Fibroblast of skin of right quadriceps (primary cell): ENCODE measurements around the gene MPC1L.
A peak's percentile ranks its signal among the peaks of the same experiment; 100 is the strongest.

Experiments used
- DNase-seq: peaks from one replicate; pipeline ENCODE4 v3.0.0-alpha.2; 2013

MPC1L gene

GRCh38 chrX:40632199-40632598 lies 9.0 kb downstream of the MPC1L start:
- DNase-seq: no peak

GRCh38 chrX:40637687-40638086 lies 14.5 kb downstream of the MPC1L start:
- DNase-seq: no peak

- peak; percentile 11 for DNase-seq
Observed at GRCh38 chrX:40644176-40644575, 20.9 kb downstream of the MPC1L start.

GRCh38 chrX:40644821-40645358 lies 21.7 kb downstream of the MPC1L start:
- DNase-seq: peak; percentile 65

- DNase-seq: peak; percentile 11
Observed at GRCh38 chrX:40646489-40647306, 23.5 kb downstream of the MPC1L start.

- peak; percentile 87 for DNase-seq
Observed at GRCh38 chrX:40647307-40648197, 24.3 kb downstream of the MPC1L start, which contains the start of gene CXorf38. CXorf38 (minus strand) TSS chrX:40647561; CDS start chrX:40647520, 41 bp downstream.

- DNase-seq: peak; percentile 46
Observed at GRCh38 chrX:40651620-40652223, 28.5 kb downstream of the MPC1L start.

GRCh38 chrX:40652664-40653063 lies 29.4 kb downstream of the MPC1L start:
- no peak for DNase-seq

GRCh38 chrX:40653535-40653934 lies 30.3 kb downstream of the MPC1L start:
- DNase-seq: no peak

GRCh38 chrX:40660381-40660780 lies 37.2 kb downstream of the MPC1L start:
- no peak for DNase-seq

- no peak for DNase-seq
Observed at GRCh38 chrX:40661489-40661888, 38.3 kb downstream of the MPC1L start.

GRCh38 chrX:40663078-40663740 lies 40.0 kb downstream of the MPC1L start:
- no peak for DNase-seq

GRCh38 chrX:40663880-40664630 lies 40.8 kb downstream of the MPC1L start:
- peak; percentile 29 for DNase-seq

- no peak for DNase-seq
Observed at GRCh38 chrX:40671126-40671525, 47.9 kb downstream of the MPC1L start.
